HG02852 (cell line): ENCODE data around the gene MAP3K8.

Experiments used
- ATAC-seq: cut with Tn5 transposase; IDR thresholded peaks from one replicate; pipeline ENCODE4 v1.9.1; 2021; ENCODE audit warnings: mild to moderate bottlenecking, moderate library complexity; ENCODE audit not compliant: unreplicated experiment

The MAP3K8 gene

GRCh38 chr10:30488316-30488715 lies 54.3 kb downstream of the MAP3K8 start:
- ATAC-seq = peak; percentile 43

- ATAC-seq = no peak
Observed at GRCh38 chr10:30489346-30489745, 55.4 kb downstream of the MAP3K8 start.

- peak; percentile 36 for ATAC-seq
Observed at GRCh38 chr10:30490289-30491000, 56.5 kb downstream of the MAP3K8 start.

- no peak for ATAC-seq
Observed at GRCh38 chr10:30491204-30491915, 57.4 kb downstream of the MAP3K8 start.

- ATAC-seq = no peak
Observed at GRCh38 chr10:30491916-30492515, 58.0 kb downstream of the MAP3K8 start.

GRCh38 chr10:30493609-30494530 lies 59.9 kb downstream of the MAP3K8 start:
- ATAC-seq = peak; percentile 39

GRCh38 chr10:30494558-30494957 lies 60.6 kb downstream of the MAP3K8 start:
- ATAC-seq = no peak

- ATAC-seq = no peak
Observed at GRCh38 chr10:30495687-30496086, 61.7 kb downstream of the MAP3K8 start.

- no peak for ATAC-seq
Observed at GRCh38 chr10:30499816-30500215, 65.8 kb downstream of the MAP3K8 start.

GRCh38 chr10:30500534-30500933 lies 66.5 kb downstream of the MAP3K8 start:
- no peak for ATAC-seq

- ATAC-seq = no peak
Observed at GRCh38 chr10:30500963-30501504, 67.0 kb downstream of the MAP3K8 start.

GRCh38 chr10:30502266-30503060 lies 68.5 kb downstream of the MAP3K8 start:
- peak; percentile 75 for ATAC-seq

- no peak for ATAC-seq
Observed at GRCh38 chr10:30503700-30504266, 69.8 kb downstream of the MAP3K8 start.

GRCh38 chr10:30505543-30506298 lies 71.7 kb downstream of the MAP3K8 start:
- no peak for ATAC-seq

GRCh38 chr10:30509508-30509907 lies 75.5 kb downstream of the MAP3K8 start:
- ATAC-seq = no peak

- ATAC-seq = peak; percentile 93
Observed at GRCh38 chr10:30510184-30510931, 76.4 kb downstream of the MAP3K8 start.

GRCh38 chr10:30510932-30511700 lies 77.1 kb downstream of the MAP3K8 start:
- ATAC-seq = peak; percentile 29
